Glomerular endothelial cell (primary cell): Measurements from ENCODE around the gene PGAM2. TPM values are rescaled to one million over a fixed set of nuclear protein-coding genes. Genes with fewer than 3 reads are reported as not detected.
"Not testable (repeated sequence)": the region's sequence is repeated elsewhere in the genome, so short reads cannot be mapped to it uniquely, and the experiment has no call there.

Experiments used
- DNase-seq: peaks from one replicate; pipeline ENCODE4 v3.0.0-alpha.2; 2011; ENCODE audit warnings: low read depth, low spot score; ENCODE audit errors: extremely low read depth
- total RNA-seq: library from RNA; depleted of rRNA; stranded (reverse); fragments of >200 nt; gene quantifications from 2 replicates; pipeline ENCODE4 v1.2.3, GENCODE V29; 2015

PGAM2 gene
- total RNA-seq, 1 donor from 2014 or later: not detected

- DNase-seq: no peak
Measured at GRCh38 chr7:44052771-44053365, 12.5 kb downstream of the PGAM2 start.

GRCh38 chr7:44051611-44052220 is 13.7 kb downstream of the PGAM2 start:
- DNase-seq: no peak

- DNase-seq: no peak
Measured at GRCh38 chr7:44050915-44051560, 14.3 kb downstream of the PGAM2 start.

GRCh38 chr7:44050121-44050914 is 15.0 kb downstream of the PGAM2 start:
- no peak for DNase-seq

GRCh38 chr7:44048031-44048795 is 17.2 kb downstream of the PGAM2 start:
- DNase-seq: no peak

GRCh38 chr7:44046321-44047061 is 18.9 kb downstream of the PGAM2 start:
- DNase-seq: no peak

- DNase-seq: no peak
Measured at GRCh38 chr7:44045226-44046014, 19.9 kb downstream of the PGAM2 start.

GRCh38 chr7:44044315-44045225 is 20.8 kb downstream of the PGAM2 start, which contains the start of gene DBNL:
TSS of gene DBNL (plus strand) at chr7:44044702. CDS start at chr7:44044738, 36 bp downstream.
- no peak for DNase-seq

GRCh38 chr7:44043902-44044301 is 21.5 kb downstream of the PGAM2 start:
- DNase-seq: no peak

- no peak for DNase-seq
Measured at GRCh38 chr7:44042221-44042620, 23.1 kb downstream of the PGAM2 start.

GRCh38 chr7:44040493-44040891 is 24.9 kb downstream of the PGAM2 start:
- DNase-seq: not testable (repeated sequence)

- DNase-seq: not testable (repeated sequence)
Measured at GRCh38 chr7:44039800-44040492, 25.4 kb downstream of the PGAM2 start.

- DNase-seq: not testable (repeated sequence)
Measured at GRCh38 chr7:44038961-44039558, 26.3 kb downstream of the PGAM2 start.

GRCh38 chr7:44038553-44038952 is 26.8 kb downstream of the PGAM2 start:
- DNase-seq: not testable (repeated sequence)

- DNase-seq: not testable (repeated sequence)
Measured at GRCh38 chr7:44037951-44038350, 27.4 kb downstream of the PGAM2 start.

- DNase-seq: not testable (repeated sequence)
Measured at GRCh38 chr7:44036364-44036763, 29.0 kb downstream of the PGAM2 start.
